HL-60 (cell line): ENCODE data around the gene TRMT10B.

ENCODE experiments used
- GABPA ChIP-seq: IDR thresholded peaks from 2 replicates; pipeline ENCODE4 v1.6.1; 2012; ENCODE audit warnings: low read depth
- POLR2AphosphoS5 ChIP-seq: IDR thresholded peaks from 2 replicates; pipeline ENCODE4 v1.6.1; 2012; ENCODE audit warnings: low read depth
- TF ChIP-seq, protein P1 (sequence below): IDR thresholded peaks from one replicate; pipeline ENCODE4 v1.5.1; 2011; ENCODE audit warnings: low read length, control low read depth, inconsistent platforms; ENCODE audit not compliant: insufficient read depth
- TF ChIP-seq, protein P2 (sequence below): IDR thresholded peaks from 2 replicates; pipeline ENCODE4 v1.6.1; 2012; ENCODE audit warnings: low read depth; ENCODE audit not compliant: insufficient replicate concordance

DNA sequence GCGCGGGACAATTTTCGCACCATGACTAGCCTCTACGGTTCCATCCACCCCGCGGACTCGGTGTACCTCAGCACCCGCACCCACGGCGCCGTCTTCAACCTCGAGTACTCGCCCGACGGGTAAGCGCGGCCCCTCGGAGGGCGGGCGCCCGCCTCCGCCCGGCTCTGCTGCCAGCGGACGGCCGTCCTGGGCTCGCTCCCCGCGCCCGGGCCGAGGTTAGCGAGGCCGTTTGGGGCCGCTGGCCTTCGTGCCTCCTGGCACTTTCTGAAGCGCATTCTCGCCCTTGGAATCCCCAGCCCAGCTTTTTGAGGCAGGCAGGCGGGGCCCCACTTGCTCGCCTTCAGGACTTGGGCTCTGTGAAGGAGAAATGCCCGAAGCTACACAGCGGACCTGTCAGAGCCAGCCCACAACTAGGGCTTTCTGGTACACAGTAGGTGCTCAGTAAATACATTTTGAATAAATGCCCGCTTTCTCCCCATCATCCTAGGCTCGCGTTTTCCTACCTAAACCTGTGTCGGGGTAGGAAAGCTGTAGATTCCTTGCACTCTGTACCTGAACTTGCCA is 47.8 kb downstream of the TRMT10B start:
- TF ChIP-seq, protein P1, sequence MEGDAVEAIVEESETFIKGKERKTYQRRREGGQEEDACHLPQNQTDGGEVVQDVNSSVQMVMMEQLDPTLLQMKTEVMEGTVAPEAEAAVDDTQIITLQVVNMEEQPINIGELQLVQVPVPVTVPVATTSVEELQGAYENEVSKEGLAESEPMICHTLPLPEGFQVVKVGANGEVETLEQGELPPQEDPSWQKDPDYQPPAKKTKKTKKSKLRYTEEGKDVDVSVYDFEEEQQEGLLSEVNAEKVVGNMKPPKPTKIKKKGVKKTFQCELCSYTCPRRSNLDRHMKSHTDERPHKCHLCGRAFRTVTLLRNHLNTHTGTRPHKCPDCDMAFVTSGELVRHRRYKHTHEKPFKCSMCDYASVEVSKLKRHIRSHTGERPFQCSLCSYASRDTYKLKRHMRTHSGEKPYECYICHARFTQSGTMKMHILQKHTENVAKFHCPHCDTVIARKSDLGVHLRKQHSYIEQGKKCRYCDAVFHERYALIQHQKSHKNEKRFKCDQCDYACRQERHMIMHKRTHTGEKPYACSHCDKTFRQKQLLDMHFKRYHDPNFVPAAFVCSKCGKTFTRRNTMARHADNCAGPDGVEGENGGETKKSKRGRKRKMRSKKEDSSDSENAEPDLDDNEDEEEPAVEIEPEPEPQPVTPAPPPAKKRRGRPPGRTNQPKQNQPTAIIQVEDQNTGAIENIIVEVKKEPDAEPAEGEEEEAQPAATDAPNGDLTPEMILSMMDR = no peak
- TF ChIP-seq GABPA = no peak
- TF ChIP-seq POLR2AphosphoS5 = no peak
- TF ChIP-seq, protein P2, sequence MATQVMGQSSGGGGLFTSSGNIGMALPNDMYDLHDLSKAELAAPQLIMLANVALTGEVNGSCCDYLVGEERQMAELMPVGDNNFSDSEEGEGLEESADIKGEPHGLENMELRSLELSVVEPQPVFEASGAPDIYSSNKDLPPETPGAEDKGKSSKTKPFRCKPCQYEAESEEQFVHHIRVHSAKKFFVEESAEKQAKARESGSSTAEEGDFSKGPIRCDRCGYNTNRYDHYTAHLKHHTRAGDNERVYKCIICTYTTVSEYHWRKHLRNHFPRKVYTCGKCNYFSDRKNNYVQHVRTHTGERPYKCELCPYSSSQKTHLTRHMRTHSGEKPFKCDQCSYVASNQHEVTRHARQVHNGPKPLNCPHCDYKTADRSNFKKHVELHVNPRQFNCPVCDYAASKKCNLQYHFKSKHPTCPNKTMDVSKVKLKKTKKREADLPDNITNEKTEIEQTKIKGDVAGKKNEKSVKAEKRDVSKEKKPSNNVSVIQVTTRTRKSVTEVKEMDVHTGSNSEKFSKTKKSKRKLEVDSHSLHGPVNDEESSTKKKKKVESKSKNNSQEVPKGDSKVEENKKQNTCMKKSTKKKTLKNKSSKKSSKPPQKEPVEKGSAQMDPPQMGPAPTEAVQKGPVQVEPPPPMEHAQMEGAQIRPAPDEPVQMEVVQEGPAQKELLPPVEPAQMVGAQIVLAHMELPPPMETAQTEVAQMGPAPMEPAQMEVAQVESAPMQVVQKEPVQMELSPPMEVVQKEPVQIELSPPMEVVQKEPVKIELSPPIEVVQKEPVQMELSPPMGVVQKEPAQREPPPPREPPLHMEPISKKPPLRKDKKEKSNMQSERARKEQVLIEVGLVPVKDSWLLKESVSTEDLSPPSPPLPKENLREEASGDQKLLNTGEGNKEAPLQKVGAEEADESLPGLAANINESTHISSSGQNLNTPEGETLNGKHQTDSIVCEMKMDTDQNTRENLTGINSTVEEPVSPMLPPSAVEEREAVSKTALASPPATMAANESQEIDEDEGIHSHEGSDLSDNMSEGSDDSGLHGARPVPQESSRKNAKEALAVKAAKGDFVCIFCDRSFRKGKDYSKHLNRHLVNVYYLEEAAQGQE = no peak
